HEK293T (cell line): Measurements from ENCODE around the gene SSTR5.
A peak's percentile ranks its signal among the peaks of the same experiment; 100 is the strongest.

ENCODE experiments used
- CTCF ChIA-PET: fragments of 350-600 bp; formaldehyde crosslinking; extraction: SDS; loops from one replicate; lab custom pipeline; 2021; ENCODE audit warnings: antibody characterized with exemption, inconsistent platforms; lab: Yijun Ruan, JAX
- POLR2A ChIA-PET: fragments of 350-600 bp; formaldehyde crosslinking; extraction: SDS; loops from one replicate; lab custom pipeline; 2020; ENCODE audit warnings: antibody characterized with exemption, inconsistent platforms; lab: Yijun Ruan, JAX
- DNase-seq: peaks from one replicate; pipeline ENCODE4 v3.0.0; 2012; ENCODE audit warnings: mixed read lengths; ENCODE audit errors: extremely low spot score
- ARNT ChIP-seq: fragments of 450-650 bp; IDR thresholded peaks from 2 replicates; pipeline ENCODE4 v1.6.1; 2017; ENCODE audit warnings: mild to moderate bottlenecking
- BHLHE40 ChIP-seq: fragments of 450-650 bp; IDR thresholded peaks from 2 replicates; pipeline ENCODE4 v1.6.1; 2016; ENCODE audit warnings: mild to moderate bottlenecking, moderate library complexity, borderline replicate concordance
- CTBP1 ChIP-seq: fragments of 450-650 bp; IDR thresholded peaks from 2 replicates; pipeline ENCODE4 v1.6.1; 2016; ENCODE audit warnings: borderline replicate concordance
- ELF4 ChIP-seq: fragments of 450-650 bp; IDR thresholded peaks from 2 replicates; pipeline ENCODE4 v1.6.1; 2017; ENCODE audit warnings: antibody characterized with exemption
- FOXA1 ChIP-seq: fragments of 450-650 bp; IDR thresholded peaks from 2 replicates; pipeline ENCODE4 v1.6.1; 2016; ENCODE audit warnings: mild to moderate bottlenecking
- FOXK2 ChIP-seq: fragments of 450-650 bp; IDR thresholded peaks from 2 replicates; pipeline ENCODE4 v1.6.1; 2016; ENCODE audit warnings: mild to moderate bottlenecking
- FOXM1 ChIP-seq: fragments of 450-650 bp; IDR thresholded peaks from 2 replicates; pipeline ENCODE4 v1.6.1; 2017; ENCODE audit warnings: mild to moderate bottlenecking, borderline replicate concordance
- HDGF ChIP-seq: fragments of 450-650 bp; IDR thresholded peaks from 2 replicates; pipeline ENCODE4 v1.6.1; 2017; ENCODE audit warnings: antibody characterized with exemption, borderline replicate concordance
- L3MBTL2 ChIP-seq: fragments of 450-650 bp; conservative IDR thresholded peaks from 2 replicates; pipeline ENCODE4 v1.6.1; 2016; ENCODE audit warnings: mild to moderate bottlenecking
- LEF1 ChIP-seq: fragments of 450-650 bp; IDR thresholded peaks from 2 replicates; pipeline ENCODE4 v1.6.1; 2017; ENCODE audit warnings: mild to moderate bottlenecking, borderline replicate concordance
- NFRKB ChIP-seq: fragments of 450-650 bp; IDR thresholded peaks from 2 replicates; pipeline ENCODE4 v1.6.1; 2016; ENCODE audit warnings: mild to moderate bottlenecking, moderate library complexity
- SP1 ChIP-seq: fragments of 450-650 bp; IDR thresholded peaks from 2 replicates; pipeline ENCODE4 v1.6.1; 2017
- SUZ12 ChIP-seq: fragments of 450-650 bp; IDR thresholded peaks from 2 replicates; pipeline ENCODE4 v1.6.1; 2016; ENCODE audit warnings: mild to moderate bottlenecking
- TARDBP ChIP-seq: fragments of 450-650 bp; IDR thresholded peaks from 2 replicates; pipeline ENCODE4 v1.6.1; 2016
- ZNF384 ChIP-seq: fragments of 450-650 bp; IDR thresholded peaks from 2 replicates; pipeline ENCODE4 v1.6.1; 2016
- TF ChIP-seq, protein P1 (sequence below): fragments of 450-650 bp; IDR thresholded peaks from 2 replicates; pipeline ENCODE4 v1.6.1; 2016

SSTR5 gene

GRCh38 chr16:1103636-1103980, 31.1 kb downstream of the SSTR5 start:
- ChIA-PET POLR2A (no interaction called here), CTCF (interaction anchor here (0.8 to 1.1 kb wide), 2 partner anchors 18 to 44 kb away, joined by 3 to 4 read pairs; no protein-coding TSS in a partner anchor)
- TF ChIP-seq FOXM1, result no peak
- TF ChIP-seq ARNT, result no peak
- no peak for TF ChIP-seq LEF1
- TF ChIP-seq, protein P1, sequence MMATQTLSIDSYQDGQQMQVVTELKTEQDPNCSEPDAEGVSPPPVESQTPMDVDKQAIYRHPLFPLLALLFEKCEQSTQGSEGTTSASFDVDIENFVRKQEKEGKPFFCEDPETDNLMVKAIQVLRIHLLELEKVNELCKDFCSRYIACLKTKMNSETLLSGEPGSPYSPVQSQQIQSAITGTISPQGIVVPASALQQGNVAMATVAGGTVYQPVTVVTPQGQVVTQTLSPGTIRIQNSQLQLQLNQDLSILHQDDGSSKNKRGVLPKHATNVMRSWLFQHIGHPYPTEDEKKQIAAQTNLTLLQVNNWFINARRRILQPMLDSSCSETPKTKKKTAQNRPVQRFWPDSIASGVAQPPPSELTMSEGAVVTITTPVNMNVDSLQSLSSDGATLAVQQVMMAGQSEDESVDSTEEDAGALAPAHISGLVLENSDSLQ, result no peak
- TF ChIP-seq CTBP1, result no peak
- no peak for TF ChIP-seq FOXA1
- no peak for TF ChIP-seq ZNF384
- TF ChIP-seq ELF4, result no peak
- no peak for TF ChIP-seq TARDBP
- TF ChIP-seq SUZ12, result no peak
- TF ChIP-seq L3MBTL2, result no peak
- no peak for TF ChIP-seq HDGF
- no peak for TF ChIP-seq FOXK2
- TF ChIP-seq BHLHE40, result no peak
- no peak for DNase-seq

- peak; percentile 90 for DNase-seq
- TF ChIP-seq FOXK2, result no peak
- no peak for TF ChIP-seq ARNT
- TF ChIP-seq, protein P1, result no peak
- no peak for TF ChIP-seq CTBP1
- TF ChIP-seq ZNF384, result no peak
- no peak for TF ChIP-seq BHLHE40
- TF ChIP-seq ELF4, result no peak
- no peak for TF ChIP-seq LEF1
- no peak for TF ChIP-seq L3MBTL2
- no peak for TF ChIP-seq TARDBP
- no peak for TF ChIP-seq NFRKB
- TF ChIP-seq SUZ12, result no peak
- TF ChIP-seq FOXM1, result no peak
- TF ChIP-seq HDGF, result no peak
- TF ChIP-seq FOXA1, result no peak
- TF ChIP-seq SP1, result no peak
- CTCF ChIA-PET, result interaction anchor here (0.7 kb wide), 1 partner anchor 49 kb away, joined by 4 read pairs; no protein-coding TSS in a partner anchor
- POLR2A ChIA-PET, result no interaction called here
These were observed 33.5 kb downstream of the SSTR5 start for GRCh38 chr16:1105888-1106620.

DNA sequence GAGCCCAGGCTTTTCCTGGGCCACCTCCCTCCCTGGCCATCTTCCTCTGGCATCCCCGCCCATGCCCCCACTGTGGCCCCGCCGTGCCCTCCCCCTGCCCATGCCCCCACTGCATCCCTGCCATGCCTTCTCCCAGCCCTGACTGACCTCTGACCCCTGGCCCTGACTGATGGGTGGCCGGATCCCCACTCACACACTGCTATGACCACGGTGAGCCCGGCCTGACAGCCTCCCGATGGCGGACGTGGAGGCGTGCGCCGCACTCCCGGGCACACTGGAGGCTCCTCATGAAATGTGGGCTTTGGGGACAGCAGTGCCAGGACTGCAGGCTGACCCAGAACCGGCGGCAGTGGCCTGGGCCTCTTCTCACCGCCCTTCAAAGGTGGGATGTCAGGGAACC, 34.1 kb downstream of the SSTR5 start:
- CTCF ChIA-PET, result interaction anchor here (1.2 kb wide), 1 partner anchor 87 kb away, joined by 3 read pairs; no protein-coding TSS in a partner anchor

DNA sequence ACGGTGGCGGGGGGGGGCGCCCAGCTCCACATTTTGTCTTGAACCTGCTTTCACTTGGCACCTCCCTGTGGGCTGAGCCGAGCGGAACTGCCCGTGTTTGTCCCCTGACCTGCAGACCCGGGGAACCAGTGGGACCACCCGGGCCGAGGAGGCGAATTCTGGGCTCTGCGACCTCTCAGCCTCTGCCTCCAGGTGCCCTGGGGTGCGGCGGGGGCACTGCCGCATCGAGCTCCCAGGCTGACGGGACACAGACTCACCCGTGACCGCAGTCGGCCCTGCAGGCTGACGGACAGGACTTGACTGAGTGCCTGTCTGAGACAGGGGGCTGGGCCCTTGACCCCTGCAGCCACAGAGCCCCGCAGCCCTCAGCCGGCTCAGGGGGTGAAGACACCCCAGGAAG, 34.6 kb downstream of the SSTR5 start:
- TF ChIP-seq ZNF384, result no peak
- no peak for TF ChIP-seq SP1
- no peak for TF ChIP-seq FOXM1
- TF ChIP-seq ELF4, result no peak
- TF ChIP-seq TARDBP, result no peak
- no peak for TF ChIP-seq FOXK2
- no peak for TF ChIP-seq HDGF
- no peak for TF ChIP-seq SUZ12
- TF ChIP-seq BHLHE40, result no peak
- no peak for TF ChIP-seq FOXA1
- TF ChIP-seq, protein P1, result no peak
- TF ChIP-seq LEF1, result no peak
- no peak for TF ChIP-seq L3MBTL2
- no peak for TF ChIP-seq CTBP1
- no peak for TF ChIP-seq NFRKB
- TF ChIP-seq ARNT, result no peak
- ChIA-PET POLR2A (no interaction called here), CTCF (interaction anchor here (1.2 kb wide), 1 partner anchor 87 kb away, joined by 3 read pairs; no protein-coding TSS in a partner anchor)
- DNase-seq, result no peak

More for the DNA sequence above, 34.1 kb downstream of the SSTR5 start:
- DNase-seq, result no peak
- TF ChIP-seq, protein P1, result no peak
- no peak for TF ChIP-seq ELF4
- no peak for TF ChIP-seq SP1
- no peak for TF ChIP-seq ARNT
- TF ChIP-seq SUZ12, result no peak
- no peak for TF ChIP-seq TARDBP
- no peak for TF ChIP-seq HDGF
- no peak for TF ChIP-seq FOXM1
- TF ChIP-seq CTBP1, result no peak
- no peak for TF ChIP-seq L3MBTL2
- no peak for TF ChIP-seq NFRKB
- no peak for TF ChIP-seq ZNF384
- no peak for TF ChIP-seq LEF1
- no peak for TF ChIP-seq FOXA1
- TF ChIP-seq FOXK2, result no peak
- TF ChIP-seq BHLHE40, result no peak
- POLR2A ChIA-PET, result no interaction called here

DNA sequence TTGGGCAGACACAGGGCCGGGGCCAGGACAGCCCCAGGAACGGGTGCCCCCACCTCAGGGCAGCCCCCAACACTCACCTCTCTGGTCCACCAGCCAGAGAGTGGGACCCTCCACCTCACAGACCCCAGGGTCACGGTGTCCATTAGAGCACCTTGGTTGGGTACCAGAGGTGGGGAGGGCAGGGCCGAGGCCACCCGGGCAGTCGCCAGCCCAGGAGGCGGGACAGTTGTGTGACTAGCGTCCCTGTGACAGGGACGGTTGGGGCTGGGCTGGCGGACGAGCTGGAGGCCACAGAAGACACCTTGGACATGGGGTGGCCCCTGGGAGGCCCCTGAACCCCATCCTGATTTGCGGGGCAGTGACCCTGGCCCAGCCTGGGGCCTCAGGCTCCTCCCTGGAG, 35.2 kb downstream of the SSTR5 start:
- TF ChIP-seq FOXA1, result no peak
- DNase-seq, result no peak
- POLR2A ChIA-PET, result no interaction called here
- CTCF ChIA-PET, result interaction anchor here (1.2 kb wide), 1 partner anchor 86 kb away, joined by 3 read pairs; no protein-coding TSS in a partner anchor
